Neural cell (in vitro differentiated cells): ENCODE results near the gene SCFD1. TPM values are rescaled to one million over a fixed set of nuclear protein-coding genes. Genes with fewer than 3 reads are reported as not detected.

ENCODE experiments used
- H2AFZ ChIP-seq: fragments of 200-600, 300-800 bp; sonication (generic), shearing (Covaris generic); 2 replicates; pipeline ENCODE4 v1.6.0; 2014; ENCODE audit warnings: low read depth, mild to moderate bottlenecking, antibody characterized with exemption, low read length, moderate library complexity
- H3F3A ChIP-seq: fragments of 200-600 bp; shearing (Covaris generic); 2 replicates; pipeline ENCODE4 v1.6.1; 2016; ENCODE audit warnings: mild to moderate bottlenecking, moderate library complexity, mixed read lengths, antibody characterized with exemption, low read length; ENCODE audit not compliant: insufficient read depth, poor library complexity, severe bottlenecking
- H3K27ac ChIP-seq: fragments of 200-600, 300-800 bp; sonication (generic), shearing (Covaris generic); 2 replicates; pipeline ENCODE4 v1.5.1; 2014; ENCODE audit warnings: mild to moderate bottlenecking, low read length, moderate library complexity
- H3K27me3 ChIP-seq: fragments of 300-800, 200-600 bp; sonication (generic), shearing (Covaris generic); 2 replicates; pipeline ENCODE4 v1.6.0; 2014; ENCODE audit warnings: mild to moderate bottlenecking, low read depth, low read length, moderate library complexity; ENCODE audit not compliant: insufficient read depth
- H3K36me3 ChIP-seq: fragments of 300-800, 200-600 bp; sonication (generic), shearing (Covaris generic); 2 replicates; pipeline ENCODE4 v1.5.1; 2014; ENCODE audit warnings: mild to moderate bottlenecking, antibody characterized with exemption, low read length, moderate library complexity; ENCODE audit not compliant: insufficient read depth
- H3K4me2 ChIP-seq: fragments of 300-800, 200-600 bp; sonication (generic), shearing (Covaris generic); 2 replicates; pipeline ENCODE4 v1.6.0; 2014; ENCODE audit warnings: mild to moderate bottlenecking, low read length
- H3K4me3 ChIP-seq: fragments of 300-800, 200-600 bp; sonication (generic), shearing (Covaris generic); 2 replicates; pipeline ENCODE4 v1.5.1; 2014; ENCODE audit warnings: mild to moderate bottlenecking, low read length, moderate library complexity
- H3K79me2 ChIP-seq: fragments of 200-600 bp; shearing (Covaris generic); replicated peaks from 2 replicates; pipeline ENCODE4 v1.6.0; 2014; ENCODE audit warnings: mild to moderate bottlenecking, low read length, moderate library complexity; ENCODE audit not compliant: insufficient read depth
- H3K9ac ChIP-seq: fragments of 300-800, 200-600 bp; sonication (generic), shearing (Covaris generic); 2 replicates; pipeline ENCODE4 v1.6.1; 2016; ENCODE audit warnings: mild to moderate bottlenecking, low read length, mixed read lengths
- H3K9me2 ChIP-seq: fragments of 200-600 bp; shearing (Covaris generic); 2 replicates; pipeline ENCODE4 v1.6.1; 2016; ENCODE audit warnings: mild to moderate bottlenecking, low read length, mixed read lengths; ENCODE audit not compliant: insufficient read depth
- H3K9me3 ChIP-seq: fragments of 200-600, 300-800 bp; sonication (generic), shearing (Covaris generic); 2 replicates; pipeline ENCODE4 v1.6.1; 2016; ENCODE audit warnings: mild to moderate bottlenecking, mixed run types, low read length, moderate library complexity, mixed read lengths
- H4K20me1 ChIP-seq: fragments of 200-600 bp; shearing (Covaris generic); 2 replicates; pipeline ENCODE4 v1.6.1; 2016; ENCODE audit warnings: mild to moderate bottlenecking, mixed run types; ENCODE audit not compliant: insufficient read depth
- CTCF ChIP-seq: fragments of 450-650 bp; IDR thresholded peaks from 2 replicates; pipeline ENCODE4 v1.5.1; 2014; ENCODE audit warnings: antibody characterized with exemption, mild to moderate bottlenecking, moderate library complexity; ENCODE audit not compliant: poor library complexity, severe bottlenecking
- EP300 ChIP-seq: fragments of 450-650 bp; conservative IDR thresholded peaks from 2 replicates; pipeline ENCODE4 v1.6.1; 2014; ENCODE audit warnings: antibody characterized with exemption, mild to moderate bottlenecking, moderate library complexity; ENCODE audit not compliant: poor library complexity, severe bottlenecking
- EZH2 ChIP-seq: fragments of 200-600, 300-800 bp; shearing (Covaris generic), sonication (generic); IDR thresholded peaks from 2 replicates; pipeline ENCODE4 v1.6.1; 2014; ENCODE audit warnings: antibody characterized with exemption, low read length, borderline replicate concordance, mild to moderate bottlenecking; ENCODE audit not compliant: insufficient read depth, poor library complexity, severe bottlenecking
- MXI1 ChIP-seq: fragments of 450-650 bp; conservative IDR thresholded peaks from 2 replicates; pipeline ENCODE4 v1.6.1; 2014; ENCODE audit warnings: antibody characterized with exemption, mild to moderate bottlenecking; ENCODE audit not compliant: poor library complexity, severe bottlenecking
- POLR2AphosphoS5 ChIP-seq: IDR thresholded peaks from 2 replicates; pipeline ENCODE4 v1.6.1; 2012
- RAD21 ChIP-seq: fragments of 450-650 bp; conservative IDR thresholded peaks from 2 replicates; pipeline ENCODE4 v1.6.1; 2014; ENCODE audit warnings: antibody characterized with exemption, mild to moderate bottlenecking, moderate library complexity
- REST ChIP-seq: IDR thresholded peaks from 2 replicates; pipeline ENCODE4 v1.6.1; 2012; ENCODE audit warnings: borderline replicate concordance
- SMC3 ChIP-seq: fragments of 450-650 bp; conservative IDR thresholded peaks from 2 replicates; pipeline ENCODE4 v1.6.1; 2014; ENCODE audit warnings: antibody characterized with exemption, mild to moderate bottlenecking, moderate library complexity; ENCODE audit not compliant: poor library complexity
- TAF1 ChIP-seq: IDR thresholded peaks from 2 replicates; pipeline ENCODE4 v1.6.1; 2012; ENCODE audit warnings: low read depth
- polyA plus RNA-seq: library from polyadenylated mRNA; depleted of rRNA; stranded (reverse); fragments of >200 nt; gene quantifications from 2 replicates; pipeline ENCODE4 v1.2.3, GENCODE V29; 2014

Gene SCFD1
- polyA plus RNA-seq, 1 donor from 2014 or later = 99.4 TPM

DNA sequence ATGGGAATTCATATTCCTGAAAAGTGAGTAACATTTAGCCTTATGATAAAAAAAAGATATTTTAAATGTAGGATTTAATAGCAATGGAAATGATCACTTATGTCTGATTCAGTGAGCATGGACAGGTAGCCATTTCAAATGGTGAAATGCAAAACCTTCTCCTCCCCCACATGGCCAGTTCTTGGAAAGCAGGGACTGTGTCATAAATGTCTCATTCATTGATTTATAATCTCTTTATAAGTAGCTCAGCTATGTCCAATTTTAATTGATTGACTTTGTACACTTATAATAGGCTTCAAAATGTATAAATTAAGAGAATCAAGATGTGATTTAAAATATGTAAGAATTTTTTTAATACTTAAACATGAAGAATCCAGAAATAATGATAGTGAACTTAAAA is 24.6 kb upstream of the SCFD1 start:
- H3K27ac ChIP-seq = no peak overlapping the region
- no peaks in the 10 kb centered on the region for H4K20me1 ChIP-seq
- H3K9ac ChIP-seq = no peak overlapping the region
- H3F3A ChIP-seq = no peaks in the 10 kb centered on the region
- TF ChIP-seq POLR2AphosphoS5 (no peak), EP300 (no peak), TAF1 (no peak), REST (no peak), SMC3 (no peak), EZH2 (no peak), RAD21 (no peak), MXI1 (no peak), CTCF (no peak)
- no peak overlapping the region for H3K4me2 ChIP-seq
- H3K79me2 ChIP-seq = no peaks in the 10 kb centered on the region
- no peak overlapping the region for H2AFZ ChIP-seq
- no peaks in the 10 kb centered on the region for H3K36me3 ChIP-seq
- no peaks in the 10 kb centered on the region for H3K9me2 ChIP-seq
- H3K9me3 ChIP-seq = no peaks in the 10 kb centered on the region
- no peaks in the 10 kb centered on the region for H3K27me3 ChIP-seq
- H3K4me3 ChIP-seq = no peak overlapping the region

DNA sequence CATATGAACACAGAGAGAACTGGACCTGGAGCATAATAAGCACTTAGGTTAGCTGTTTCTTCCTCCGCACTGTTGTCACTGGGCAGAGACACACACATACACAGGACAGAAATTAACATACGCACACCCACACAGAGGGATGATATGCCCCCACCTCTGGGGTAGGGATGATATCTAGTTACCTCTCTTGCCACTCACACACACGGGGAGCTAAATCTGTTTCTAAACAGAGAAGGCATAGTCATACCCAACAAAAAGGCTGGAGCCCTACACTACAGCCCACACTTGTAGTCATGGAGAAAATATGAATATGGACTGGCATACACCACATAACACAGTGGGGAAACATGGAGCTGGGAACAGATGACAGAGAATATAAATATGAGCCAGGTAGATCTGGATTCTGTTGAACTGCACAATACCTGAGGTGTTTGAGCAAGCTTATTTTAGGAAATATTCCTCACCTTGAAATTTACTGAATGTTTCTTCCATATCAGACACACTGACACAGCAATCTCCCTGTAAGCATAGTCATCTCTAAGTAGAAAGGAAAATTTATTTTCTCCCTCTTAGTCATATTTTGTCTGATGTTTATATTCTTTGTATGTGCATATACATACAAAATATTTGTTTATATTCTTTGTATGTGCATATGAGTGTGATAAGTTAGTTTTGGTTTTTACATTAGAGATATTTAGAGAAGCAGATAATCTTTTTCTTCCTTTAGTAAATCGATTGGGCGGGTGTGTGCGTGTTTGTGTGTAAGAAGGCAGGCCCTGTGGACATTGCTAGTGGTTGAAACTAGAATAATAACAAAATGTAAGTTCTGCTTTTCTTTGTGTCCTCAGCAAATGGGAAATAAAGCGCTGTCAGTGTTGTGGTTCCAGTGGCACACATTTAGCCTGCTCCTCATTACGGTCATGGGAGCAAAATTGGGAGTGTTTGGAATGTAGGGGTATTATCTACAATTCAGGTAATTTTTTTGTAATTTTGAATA is 20.9 kb upstream of the SCFD1 start:
- H2AFZ ChIP-seq = no peak overlapping the region
- no peak overlapping the region for H3K4me3 ChIP-seq
- H3K79me2 ChIP-seq = no peaks in the 10 kb centered on the region
- no peaks in the 10 kb centered on the region for H3K9me2 ChIP-seq
- no peak overlapping the region for H3K9ac ChIP-seq
- TF ChIP-seq CTCF = no peak
- no peak for TF ChIP-seq POLR2AphosphoS5
- TF ChIP-seq RAD21 = no peak
- TF ChIP-seq SMC3 = no peak
- TF ChIP-seq MXI1 = no peak
- no peak for TF ChIP-seq EZH2
- no peak for TF ChIP-seq REST
- TF ChIP-seq EP300 = no peak
- no peak for TF ChIP-seq TAF1
- no peaks in the 10 kb centered on the region for H3K36me3 ChIP-seq
- H3K27ac ChIP-seq = no peak overlapping the region
- no peaks in the 10 kb centered on the region for H3K27me3 ChIP-seq
- no peak overlapping the region for H3K4me2 ChIP-seq
- no peaks in the 10 kb centered on the region for H3F3A ChIP-seq
- H4K20me1 ChIP-seq = no peaks in the 10 kb centered on the region
- no peaks in the 10 kb centered on the region for H3K9me3 ChIP-seq
